Activated CD4-positive, alpha-beta T cell treated with anti-CD3 and anti-CD28 coated beads, Interleukin-2, amount 50 U/mL, for 16 hours (primary cell): ENCODE data around the gene C1orf146.
"Not testable (repeated sequence)": the region's sequence is repeated elsewhere in the genome, so short reads cannot be mapped to it uniquely, and the experiment has no call there.

Source experiments
- DNase-seq: peaks from one replicate; pipeline ENCODE4 v3.0.0-alpha.2; 2020

Gene C1orf146

GRCh38 chr1:92276082-92276481 is 58.4 kb downstream of the C1orf146 start:
- no peak for DNase-seq

- DNase-seq: no peak
Measured at GRCh38 chr1:92277105-92277723, 59.5 kb downstream of the C1orf146 start.

- DNase-seq: not testable (repeated sequence)
Measured at GRCh38 chr1:92279781-92280180, 62.1 kb downstream of the C1orf146 start.

- DNase-seq: not testable (repeated sequence)
Measured at GRCh38 chr1:92281411-92281810, 63.7 kb downstream of the C1orf146 start.

GRCh38 chr1:92291372-92291999 is 73.8 kb downstream of the C1orf146 start:
- peak; percentile 23 for DNase-seq
